ENCODE data around the gene ZNF750.

DNA sequence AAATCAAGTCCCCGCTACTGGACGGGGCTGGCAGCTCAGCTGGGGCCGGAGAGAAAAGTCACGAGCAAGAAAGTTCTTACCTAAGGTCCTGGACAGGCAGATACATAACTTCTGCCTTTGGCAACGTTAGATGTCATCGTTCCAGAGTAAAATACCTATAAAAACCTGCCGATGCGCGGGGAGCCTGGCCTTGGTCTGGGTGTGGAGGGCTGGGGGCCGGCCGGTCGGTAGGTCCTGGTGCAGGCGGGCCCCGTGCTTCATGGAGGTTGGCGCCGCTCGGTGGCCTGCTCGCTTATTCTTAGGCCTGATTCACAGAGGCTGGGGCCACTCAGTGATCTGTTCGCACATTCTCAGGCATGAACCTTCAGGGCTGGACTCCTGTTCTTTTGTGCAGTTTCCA, 33.7 kb upstream of the ZNF750 start:
- TF ChIP-seq, protein P1, sequence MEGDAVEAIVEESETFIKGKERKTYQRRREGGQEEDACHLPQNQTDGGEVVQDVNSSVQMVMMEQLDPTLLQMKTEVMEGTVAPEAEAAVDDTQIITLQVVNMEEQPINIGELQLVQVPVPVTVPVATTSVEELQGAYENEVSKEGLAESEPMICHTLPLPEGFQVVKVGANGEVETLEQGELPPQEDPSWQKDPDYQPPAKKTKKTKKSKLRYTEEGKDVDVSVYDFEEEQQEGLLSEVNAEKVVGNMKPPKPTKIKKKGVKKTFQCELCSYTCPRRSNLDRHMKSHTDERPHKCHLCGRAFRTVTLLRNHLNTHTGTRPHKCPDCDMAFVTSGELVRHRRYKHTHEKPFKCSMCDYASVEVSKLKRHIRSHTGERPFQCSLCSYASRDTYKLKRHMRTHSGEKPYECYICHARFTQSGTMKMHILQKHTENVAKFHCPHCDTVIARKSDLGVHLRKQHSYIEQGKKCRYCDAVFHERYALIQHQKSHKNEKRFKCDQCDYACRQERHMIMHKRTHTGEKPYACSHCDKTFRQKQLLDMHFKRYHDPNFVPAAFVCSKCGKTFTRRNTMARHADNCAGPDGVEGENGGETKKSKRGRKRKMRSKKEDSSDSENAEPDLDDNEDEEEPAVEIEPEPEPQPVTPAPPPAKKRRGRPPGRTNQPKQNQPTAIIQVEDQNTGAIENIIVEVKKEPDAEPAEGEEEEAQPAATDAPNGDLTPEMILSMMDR (conservative IDR thresholded peaks at IDR 0.05) = no peak
- TF ChIP-seq EZH2 (IDR thresholded peaks at IDR 0.05; ENCODE audit: low read depth) = no peak
